ENCODE data around the gene TNS4.

The TNS4 gene

DNA sequence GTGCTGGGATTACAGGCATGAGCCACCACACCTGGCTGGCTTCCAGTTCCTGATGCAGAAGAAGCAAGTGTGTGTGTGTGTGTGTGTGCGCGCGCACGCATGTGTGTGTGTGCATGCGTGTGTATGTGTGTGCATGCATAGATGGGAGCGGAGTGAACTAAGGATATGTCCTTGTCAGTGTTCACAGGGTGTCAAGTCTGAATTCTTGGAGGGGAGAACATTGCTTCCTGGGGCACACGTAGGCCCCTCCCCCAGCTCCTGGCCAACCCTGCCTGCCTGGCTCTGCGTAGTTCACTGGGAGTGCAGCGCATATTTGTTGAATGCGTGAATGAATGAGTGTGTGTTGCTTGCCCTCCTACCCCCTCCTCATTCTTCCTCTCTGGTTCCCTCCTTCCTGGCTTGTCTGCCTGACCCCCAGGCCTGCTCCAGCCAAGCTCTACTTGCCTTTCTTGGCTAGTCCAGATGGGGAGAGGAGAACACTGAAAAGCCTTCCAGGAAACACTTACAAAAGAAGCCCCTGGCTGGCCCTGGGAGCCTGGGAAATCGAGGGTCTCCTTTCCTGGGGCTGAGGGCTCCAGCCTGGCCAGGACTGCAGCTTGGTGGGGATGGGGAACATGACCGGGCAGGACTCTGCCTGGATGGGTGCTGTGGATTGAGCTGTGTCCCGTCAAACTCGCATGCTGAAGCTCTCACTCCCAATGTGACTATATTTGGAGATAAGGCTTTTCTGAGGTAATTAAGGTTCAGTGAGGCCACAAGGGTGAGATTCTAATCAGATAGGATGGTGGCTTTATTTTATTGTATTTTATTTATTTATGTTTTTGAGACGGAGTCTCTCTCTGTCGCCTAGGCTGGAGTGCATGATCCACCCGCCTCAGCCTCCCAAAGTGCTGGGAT, 30.2 kb downstream of the TNS4 start:
- DNase-seq (ENCODE audit: low spot score): no peak

DNA sequence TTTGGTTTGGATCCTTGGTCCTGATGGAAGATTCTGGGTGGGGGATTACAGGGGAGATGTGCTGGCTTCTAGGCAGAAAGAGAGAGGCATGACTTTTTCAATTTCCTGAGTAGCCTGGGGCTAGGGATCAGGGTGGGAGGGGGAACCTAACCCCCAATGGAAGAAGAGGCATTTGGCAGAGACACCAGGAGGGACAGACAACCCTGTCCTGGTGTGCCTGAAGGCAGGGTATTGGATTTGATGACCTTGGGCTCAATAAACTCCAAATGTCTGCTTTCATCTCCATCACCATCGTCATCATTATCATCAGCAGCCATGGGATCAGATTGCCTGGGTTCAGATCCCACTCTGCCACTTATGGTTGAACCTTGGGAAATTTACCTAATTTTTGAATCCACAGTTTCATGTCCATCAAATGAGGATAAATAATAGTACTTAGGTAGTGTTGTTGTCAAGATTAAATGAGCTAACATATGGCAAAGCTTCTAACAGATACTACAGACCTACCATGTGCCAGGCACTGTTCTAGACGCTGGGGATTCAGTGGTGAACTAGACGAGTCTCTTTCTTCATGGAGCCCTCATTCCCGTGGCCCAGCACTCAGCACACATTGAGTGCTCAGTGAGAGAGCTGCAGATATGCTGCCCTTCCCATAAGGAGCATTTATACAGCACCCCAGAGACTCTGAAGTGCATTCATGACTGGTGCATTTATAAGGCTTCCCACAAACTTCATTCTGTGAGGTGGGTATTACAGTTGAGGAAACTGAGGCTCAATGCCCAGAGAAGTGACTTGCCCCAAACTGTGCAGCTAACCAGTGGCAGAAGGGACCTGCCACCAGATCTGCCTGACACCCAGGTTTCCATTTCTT, 31.4 kb downstream of the TNS4 start:
- no peak for DNase-seq (ENCODE audit: low spot score)

DNA sequence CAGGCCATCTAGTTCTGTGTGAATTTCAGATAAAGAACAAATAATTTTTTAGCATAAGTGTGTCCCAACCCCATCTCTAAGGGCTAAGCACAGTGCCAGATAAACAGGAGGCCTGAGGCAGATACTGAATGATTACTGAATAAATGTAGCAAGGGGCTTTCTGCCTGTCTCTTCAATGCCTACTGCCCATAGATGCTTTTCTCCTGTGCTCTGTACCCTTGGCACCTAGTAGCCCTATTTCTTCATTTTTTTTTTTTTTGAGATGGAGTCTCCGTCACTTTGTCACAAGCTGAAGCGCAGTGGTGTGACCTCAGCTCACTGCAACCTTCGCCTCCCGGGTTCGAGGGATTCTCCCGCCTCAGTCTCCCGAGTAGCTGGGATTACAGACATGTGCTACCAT, 32.9 kb downstream of the TNS4 start:
- DNase-seq (ENCODE audit: low spot score): no peak

DNA sequence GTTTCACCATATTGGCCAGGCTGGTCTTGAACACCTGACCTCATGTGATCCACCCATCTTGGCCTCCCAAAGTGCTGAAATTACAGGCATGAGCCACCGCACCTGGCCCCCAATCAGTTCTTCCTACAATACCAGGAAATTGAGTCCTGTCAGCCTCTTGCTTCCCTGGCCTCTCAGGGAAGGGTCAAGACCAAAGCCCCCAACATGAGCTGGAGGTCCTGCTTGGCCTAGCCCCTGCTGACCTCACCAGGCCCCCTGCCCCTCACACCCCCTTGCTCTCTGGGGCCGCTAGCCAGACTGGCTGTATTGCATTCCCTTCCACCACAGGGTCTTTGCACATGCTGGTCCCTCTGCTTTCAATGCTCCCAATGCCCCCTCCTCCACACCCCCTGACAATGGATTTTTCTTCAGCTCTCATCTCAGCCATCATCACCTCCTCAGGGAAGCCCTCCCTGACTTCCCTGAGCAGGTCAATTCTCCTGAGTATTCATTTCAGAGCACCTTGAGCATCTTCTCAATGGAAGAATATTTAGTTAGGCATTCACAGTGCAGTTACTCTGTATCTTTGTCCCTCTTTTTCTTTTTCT, 34.0 kb downstream of the TNS4 start:
- no peak for DNase-seq (ENCODE audit: low spot score)

DNA sequence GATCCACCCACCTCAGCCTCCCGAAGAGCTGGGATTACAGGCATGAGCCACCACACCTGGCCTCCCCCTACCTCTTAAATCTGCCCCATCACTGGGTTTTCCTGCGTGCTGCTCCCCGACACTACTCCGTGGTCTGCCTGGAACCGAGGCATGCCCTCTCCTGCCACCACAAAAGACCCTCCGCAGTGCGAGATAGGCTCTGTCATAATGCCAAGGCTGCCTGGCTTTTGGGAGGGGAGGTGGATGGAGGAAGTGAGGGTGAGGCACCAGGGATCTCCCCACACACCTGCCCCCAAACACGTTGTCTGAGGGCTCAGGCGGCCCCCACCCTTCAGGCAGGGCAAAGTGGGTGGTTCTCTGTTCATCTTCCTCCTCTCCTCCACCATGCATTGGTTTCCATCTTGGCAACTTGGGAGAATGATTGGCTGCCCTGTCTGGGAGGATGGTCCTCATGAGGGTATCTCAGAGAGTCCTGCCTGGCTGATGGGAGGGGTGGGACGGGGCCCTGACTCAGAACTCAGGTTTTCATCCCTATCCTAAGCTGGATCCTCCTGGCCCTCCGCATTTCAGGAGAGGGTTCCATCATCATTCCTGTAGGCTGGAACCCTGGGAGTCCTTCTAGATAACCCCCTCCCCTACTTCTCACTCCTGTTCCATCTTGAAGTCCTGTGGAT, 35.0 kb downstream of the TNS4 start:
- no peak for DNase-seq (ENCODE audit: low spot score)

DNA sequence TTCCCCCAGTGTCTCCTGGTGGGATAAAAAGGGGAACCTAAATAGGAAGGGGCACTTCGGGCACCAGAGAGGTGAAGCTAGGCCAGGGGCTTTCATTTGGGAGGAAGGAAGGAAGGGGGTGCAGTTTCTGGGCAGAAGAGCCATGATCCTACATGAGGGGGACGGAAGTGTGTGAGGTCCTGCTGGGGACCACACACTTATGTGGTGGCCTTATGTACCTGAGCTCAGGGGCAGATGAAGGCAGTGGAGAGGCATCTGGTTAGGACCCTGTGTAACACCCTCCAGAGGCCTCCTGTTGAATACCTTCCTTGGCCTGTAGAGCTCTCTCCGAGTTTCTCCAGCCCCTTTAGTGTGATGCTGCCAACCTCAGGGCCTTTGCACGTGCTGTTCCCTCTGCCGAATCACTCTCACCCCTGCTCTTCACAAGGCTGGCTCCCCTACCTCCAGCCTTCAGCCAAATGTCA, 37.0 kb downstream of the TNS4 start:
- DNase-seq (ENCODE audit: low spot score): no peak

DNA sequence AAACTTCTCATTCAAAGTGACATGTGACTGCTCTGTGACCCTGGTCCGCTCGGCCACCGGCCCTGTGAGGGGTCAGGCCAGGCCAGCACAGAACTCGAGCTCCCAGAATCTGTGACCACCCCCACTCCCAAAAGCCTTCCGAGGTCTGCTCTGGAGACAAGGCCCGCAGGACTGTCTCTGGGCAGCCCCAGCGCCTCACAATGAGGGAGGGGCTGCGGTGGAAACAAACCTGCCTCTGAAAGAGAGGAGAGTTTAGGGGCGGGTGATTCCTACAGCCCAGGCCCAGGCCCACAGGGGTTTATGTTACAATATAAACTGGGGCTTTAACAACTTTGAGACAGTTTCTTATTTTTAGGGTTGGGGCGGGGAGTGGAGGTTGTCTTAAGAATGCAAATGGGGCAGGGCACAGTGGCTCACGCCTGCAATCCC, 38.3 kb downstream of the TNS4 start:
- no peak for DNase-seq (ENCODE audit: low spot score)

DNA sequence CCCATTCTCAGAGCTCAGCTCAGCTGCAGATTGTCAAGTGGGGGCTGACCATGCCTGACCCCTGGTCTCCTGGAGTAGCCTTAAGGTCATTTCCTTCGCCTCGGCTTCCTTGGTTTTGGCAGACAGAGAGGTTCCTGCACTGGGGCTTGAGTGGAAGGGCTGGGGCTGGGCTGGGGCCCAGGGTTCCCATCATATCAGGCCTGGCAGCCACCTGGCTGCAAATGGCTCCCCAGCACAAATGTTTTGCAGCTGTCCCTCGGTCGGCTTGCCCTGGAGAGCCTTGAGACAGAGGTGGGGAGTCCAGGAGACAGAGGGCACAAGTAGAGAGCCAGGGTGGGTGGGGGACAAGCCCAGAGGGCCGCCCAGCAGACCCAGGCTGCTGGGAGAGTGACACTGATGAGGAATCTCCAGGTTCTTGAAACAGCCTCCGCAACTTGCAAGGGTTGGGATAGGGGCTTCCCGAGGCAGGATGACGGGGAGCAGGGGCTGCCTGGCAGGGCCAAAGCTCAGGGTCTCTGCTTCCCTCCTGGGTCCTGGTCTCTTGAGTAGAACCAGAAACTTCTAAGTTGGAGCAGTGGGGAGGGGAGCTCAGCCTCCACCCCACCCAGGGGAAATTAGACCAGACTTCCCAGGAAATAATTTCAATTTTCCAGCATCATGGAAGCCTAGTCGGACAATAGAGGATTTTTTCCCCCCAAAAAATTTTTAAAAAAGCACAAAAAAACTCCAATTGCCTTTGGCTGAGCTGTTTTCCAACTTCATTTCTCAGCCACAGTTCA, 38.9 kb downstream of the TNS4 start:
- DNase-seq (ENCODE audit: low spot score): no peak

DNA sequence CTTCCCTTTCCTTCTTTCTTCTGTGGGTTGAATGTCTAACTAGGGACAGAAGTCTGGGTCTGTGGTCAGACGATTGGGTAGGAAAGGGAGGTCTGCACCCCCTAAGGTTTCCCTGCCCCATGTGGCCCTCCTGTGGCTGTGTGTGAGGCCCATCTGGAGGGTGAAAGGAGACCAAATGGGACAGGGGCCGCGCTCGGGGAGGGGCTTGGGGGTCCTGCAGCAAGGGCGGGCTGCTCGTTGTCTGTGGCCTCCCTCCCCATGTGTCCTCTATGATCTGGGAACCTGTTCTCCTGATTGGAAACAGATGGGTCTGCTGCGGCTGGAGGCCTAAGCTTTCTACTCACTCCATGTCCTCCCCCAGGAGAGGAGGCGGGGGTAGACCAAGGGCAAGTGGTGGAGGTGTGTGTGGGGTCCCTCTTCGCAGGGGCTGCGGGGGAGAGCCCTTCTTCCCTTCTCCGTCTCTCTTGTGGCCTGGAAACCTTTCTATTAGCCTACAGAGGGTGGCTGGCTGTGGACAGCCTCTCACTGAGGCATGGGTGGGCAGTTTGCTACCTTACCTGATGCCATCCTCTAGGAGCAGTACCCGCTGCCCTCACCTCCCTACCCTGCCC, 39.6 kb downstream of the TNS4 start:
- no peak for DNase-seq (ENCODE audit: low spot score)

DNA sequence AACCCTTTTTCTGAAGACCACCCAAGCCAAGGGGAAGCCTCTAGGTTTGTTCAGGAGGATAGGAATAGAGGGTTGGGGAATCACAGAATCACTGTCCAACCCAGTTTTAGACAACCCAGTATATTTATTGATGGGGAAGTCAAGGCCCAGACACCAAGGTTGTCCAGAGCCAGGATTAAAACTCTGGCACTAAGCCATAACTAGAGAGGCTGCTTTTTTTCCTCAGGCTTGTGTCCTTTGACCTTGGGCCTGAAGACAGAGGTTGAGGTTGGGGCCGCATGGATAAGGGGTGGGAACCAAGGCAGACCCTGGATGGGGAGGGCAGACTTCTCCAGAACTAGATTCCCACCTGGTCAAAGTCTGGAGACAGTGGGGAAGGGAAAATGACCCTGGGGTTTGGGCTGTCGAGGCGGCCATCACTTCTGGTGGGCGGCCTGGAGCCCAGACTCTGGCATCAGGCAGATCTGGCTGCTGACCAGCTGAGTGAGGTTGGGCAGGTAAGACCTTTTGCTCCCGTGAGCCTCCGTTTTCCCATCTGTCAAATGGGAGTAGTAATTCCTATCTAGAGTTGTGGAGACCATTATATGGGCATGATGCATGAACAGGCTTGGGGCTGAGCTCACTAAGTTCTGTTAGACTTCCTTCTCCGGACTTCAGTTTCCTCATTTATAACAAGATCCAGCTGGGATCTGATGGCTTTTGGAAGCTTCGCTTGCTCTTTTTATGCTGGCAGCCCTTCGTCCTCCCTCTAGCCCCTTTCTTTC, 40.3 kb downstream of the TNS4 start:
- DNase-seq (ENCODE audit: low spot score): no peak

DNA sequence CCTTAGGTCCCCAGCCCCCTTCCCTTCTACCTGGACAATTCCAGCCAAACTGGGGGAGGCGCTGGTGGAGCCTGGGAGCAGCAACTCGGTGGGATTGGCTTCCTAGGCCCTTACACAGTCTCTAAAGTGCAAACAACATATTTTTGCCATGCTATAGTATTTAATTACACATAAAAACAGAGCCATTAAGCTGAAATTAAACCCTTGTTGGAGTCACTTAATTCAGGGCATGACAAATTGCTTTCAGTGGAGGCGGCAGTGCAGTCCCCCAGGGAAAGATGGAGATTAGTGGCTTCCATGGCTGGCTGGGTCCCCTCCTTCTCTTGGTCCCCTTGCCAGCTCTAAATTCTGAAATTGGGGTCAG, 40.8 kb downstream of the TNS4 start:
- DNase-seq (ENCODE audit: low spot score): no peak

DNA sequence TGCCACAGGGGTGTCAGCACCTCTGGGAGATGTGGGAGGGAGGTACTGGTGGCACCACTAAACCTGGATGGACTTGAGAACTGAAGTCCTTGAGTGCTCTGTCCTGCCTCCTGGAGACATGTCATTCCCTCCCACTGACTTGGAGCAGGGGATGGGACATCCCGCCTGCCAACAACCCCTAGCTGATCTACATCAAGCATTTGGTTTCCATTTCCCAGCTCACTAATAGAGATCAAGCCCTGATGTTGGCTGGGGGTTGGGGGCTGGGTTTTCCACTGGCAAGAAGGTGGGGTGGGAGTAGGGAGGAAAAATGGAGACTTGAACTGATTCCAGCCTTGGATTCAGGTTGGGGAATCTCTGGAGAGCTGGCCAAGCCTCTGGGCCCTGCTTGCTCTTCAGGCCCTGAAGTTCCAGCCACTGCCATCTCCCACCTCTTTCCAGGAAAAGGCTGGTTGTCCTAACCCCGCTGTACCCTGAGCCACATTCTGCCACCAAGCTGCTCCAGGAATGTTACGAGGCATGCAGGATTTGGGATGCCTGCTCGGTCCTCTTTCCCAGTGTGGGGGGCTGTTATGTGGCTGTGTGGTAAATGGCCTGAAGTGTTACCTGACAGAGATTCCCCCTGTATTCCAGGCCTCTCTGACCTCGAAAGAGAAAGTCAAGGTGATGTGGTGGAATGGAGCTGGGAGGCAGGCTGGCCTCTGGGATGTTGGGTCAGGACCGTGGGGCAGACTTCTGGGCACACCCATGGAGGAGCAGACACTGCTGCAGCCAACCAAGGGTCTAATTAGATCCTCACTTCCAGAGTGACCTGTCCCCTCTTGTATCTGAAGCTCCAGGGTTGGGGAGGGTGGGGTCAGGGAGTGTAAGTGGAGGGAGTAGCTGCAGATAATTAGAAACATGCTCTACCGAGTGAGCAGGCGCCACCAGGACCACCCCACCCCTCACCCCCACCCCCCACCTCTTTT, 41.5 kb downstream of the TNS4 start:
- DNase-seq (ENCODE audit: low spot score): no peak

DNA sequence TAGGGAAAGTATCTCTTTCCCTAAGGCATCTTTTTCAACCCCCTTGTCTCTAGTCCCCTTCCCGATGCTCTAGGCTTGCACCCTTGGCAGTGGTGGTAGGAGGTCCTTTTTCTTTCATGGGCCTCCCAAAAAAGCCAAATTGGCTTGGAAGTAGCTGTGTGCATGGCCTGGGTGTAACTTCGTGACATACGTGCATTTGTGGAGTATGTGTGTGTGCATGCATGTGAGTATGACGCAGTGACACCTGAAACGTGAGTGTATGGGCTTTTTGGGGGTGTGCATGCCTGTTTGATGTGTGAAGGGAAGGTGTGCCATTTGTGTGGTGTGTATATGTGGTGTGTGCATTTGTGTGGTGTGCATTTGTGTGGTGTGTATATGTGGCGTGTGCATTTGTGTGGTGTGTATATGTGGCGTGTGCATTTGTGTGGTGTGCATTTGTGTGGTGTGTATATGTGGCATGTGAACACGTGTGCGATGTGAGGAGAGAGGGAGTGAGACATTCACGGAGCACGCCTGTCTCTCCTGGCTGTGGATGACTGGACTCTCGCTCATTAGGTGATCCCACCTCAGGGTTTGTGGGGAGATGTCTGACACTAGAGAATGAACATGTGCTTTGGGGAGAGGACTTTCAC, 42.5 kb downstream of the TNS4 start:
- no peak for DNase-seq (ENCODE audit: low spot score)

DNA sequence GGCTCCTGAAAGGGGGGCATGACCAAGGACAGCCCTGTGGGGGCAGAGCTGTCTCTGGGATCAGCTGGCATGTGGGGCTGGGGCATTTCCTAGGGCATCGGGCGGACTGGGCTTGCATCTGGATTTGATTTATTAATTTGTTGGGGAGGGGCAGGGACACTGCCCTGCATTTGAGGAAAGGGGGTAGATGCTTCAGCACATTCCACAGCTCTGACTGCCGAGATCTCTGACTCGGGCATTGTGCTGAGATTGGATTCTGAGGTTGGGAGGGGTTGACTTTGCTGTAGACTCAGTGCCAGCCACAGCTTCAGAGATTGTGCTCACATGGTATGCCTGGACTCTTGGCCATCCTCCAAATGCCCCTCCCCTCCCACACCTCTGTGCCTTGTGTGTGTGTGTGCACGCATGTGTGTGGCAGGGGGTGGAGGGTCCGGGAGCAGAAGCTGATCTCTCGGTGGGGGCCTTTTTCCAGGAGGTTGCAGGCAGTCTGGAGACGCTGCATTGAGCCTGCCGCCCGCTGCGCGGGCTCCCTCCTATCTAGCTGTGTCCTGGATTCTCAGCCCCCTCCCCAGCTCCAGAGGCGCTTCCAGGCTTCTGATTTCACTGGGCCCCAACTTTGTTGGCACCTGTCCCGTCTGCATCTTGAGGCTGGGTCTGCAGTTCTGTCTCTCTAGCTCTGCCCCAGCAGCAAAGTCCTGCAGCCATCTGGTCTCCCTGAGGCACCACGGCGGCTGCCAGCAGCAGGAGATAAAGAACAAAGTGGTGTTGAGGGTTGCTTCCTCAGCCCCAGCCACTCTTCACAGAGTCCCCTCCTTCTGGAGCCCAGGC, 43.2 kb downstream of the TNS4 start:
- DNase-seq (ENCODE audit: low spot score): no peak

DNA sequence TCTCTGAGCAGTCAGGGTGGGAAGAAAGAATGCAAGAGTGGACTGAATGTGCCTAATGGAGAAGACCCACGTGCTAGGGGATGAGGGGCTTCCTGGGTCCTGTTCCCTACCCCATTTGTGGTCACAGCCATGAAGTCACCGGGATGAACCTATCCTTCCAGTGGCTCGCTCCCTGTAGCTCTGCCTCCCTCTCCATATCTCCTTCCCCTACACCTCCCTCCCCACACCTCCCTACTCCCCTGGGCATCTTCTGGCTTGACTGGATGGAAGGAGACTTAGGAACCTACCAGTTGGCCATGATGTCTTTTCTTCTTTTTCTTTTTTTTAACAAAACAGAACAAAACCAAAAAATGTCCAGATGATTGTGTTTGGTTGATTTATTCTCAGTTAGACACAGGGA, 44.1 kb downstream of the TNS4 start:
- DNase-seq (ENCODE audit: low spot score): no peak

DNA sequence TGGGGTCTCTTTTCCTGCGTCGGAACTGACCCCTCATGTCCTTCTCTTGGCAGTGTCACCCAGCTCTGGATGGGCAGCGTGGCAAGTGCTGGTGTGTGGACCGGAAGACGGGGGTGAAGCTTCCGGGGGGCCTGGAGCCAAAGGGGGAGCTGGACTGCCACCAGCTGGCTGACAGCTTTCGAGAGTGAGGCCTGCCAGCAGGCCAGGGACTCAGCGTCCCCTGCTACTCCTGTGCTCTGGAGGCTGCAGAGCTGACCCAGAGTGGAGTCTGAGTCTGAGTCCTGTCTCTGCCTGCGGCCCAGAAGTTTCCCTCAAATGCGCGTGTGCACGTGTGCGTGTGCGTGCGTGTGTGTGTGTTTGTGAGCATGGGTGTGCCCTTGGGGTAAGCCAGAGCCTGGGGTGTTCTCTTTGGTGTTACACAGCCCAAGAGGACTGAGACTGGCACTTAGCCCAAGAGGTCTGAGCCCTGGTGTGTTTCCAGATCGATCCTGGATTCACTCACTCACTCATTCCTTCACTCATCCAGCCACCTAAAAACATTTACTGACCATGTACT, 44.9 kb downstream of the TNS4 start:
- DNase-seq (ENCODE audit: low spot score): no peak

DNA sequence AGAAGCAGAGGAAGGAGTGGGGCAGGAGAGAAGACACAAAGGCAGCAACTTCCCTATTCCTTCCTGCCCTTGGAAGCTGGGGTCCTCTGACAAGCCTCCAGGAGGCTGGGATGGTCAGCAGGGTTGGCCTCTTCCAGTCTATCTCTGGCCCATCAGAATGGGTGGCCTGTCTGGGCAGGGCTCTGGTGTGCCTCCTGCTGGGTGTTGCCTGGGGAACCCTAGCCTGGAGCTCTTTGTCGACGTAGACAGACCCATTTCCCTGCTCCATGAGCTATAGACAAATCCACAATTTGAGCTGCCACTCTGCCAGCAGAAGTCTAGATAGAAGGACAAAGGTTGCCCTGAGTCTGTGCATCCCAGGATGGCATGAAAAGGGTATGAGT, 46.8 kb downstream of the TNS4 start:
- DNase-seq (ENCODE audit: low spot score): no peak
